HepG2 (cell line): ENCODE measurements around the gene TLE1. TPM values are rescaled to one million over a fixed set of nuclear protein-coding genes. Genes with fewer than 3 reads are reported as not detected.

ENCODE experiments used
- AHR ChIP-seq: IDR thresholded peaks from 2 replicates; pipeline ENCODE4 v1.6.1; 2018; ENCODE audit warnings: missing genetic modification reagents, missing compliant biosample characterization
- ATF1 ChIP-seq: IDR thresholded peaks from 2 replicates; pipeline ENCODE4 v1.6.1; 2016; ENCODE audit warnings: mild to moderate bottlenecking, control low read depth
- CCDC6 ChIP-seq: sonication (generic); formaldehyde crosslinking; IDR thresholded peaks from 2 replicates; pipeline ENCODE4 v1.8.1; 2022; ENCODE audit warnings: mild to moderate bottlenecking, missing genetic modification reagents, moderate library complexity
- CHCHD3 ChIP-seq: sonication (generic); formaldehyde crosslinking; IDR thresholded peaks from 2 replicates; pipeline ENCODE4 v1.8.0; 2022; ENCODE audit warnings: mild to moderate bottlenecking, missing genetic modification reagents, moderate library complexity
- GPN1 ChIP-seq: sonication (generic); formaldehyde crosslinking; IDR thresholded peaks from 2 replicates; pipeline ENCODE4 v1.5.1; 2020; ENCODE audit warnings: missing genetic modification reagents, borderline replicate concordance
- GTF3A ChIP-seq: sonication (generic); formaldehyde crosslinking; conservative IDR thresholded peaks from 2 replicates; pipeline ENCODE4 v1.4.0; 2020; ENCODE audit warnings: mild to moderate bottlenecking, missing genetic modification reagents
- KAT7 ChIP-seq: IDR thresholded peaks from 2 replicates; pipeline ENCODE4 v1.6.1; 2018; ENCODE audit warnings: borderline replicate concordance, missing compliant biosample characterization
- NCOA1 ChIP-seq: sonication (generic); formaldehyde crosslinking; IDR thresholded peaks from 2 replicates; pipeline ENCODE4 v1.9.0; 2021; ENCODE audit warnings: missing genetic modification reagents
- PATZ1 ChIP-seq: sonication (generic); formaldehyde crosslinking; IDR thresholded peaks from 2 replicates; pipeline ENCODE4 v1.4.0; 2020; ENCODE audit warnings: missing genetic modification reagents
- PAX8 ChIP-seq: sonication (generic); formaldehyde crosslinking; IDR thresholded peaks from 2 replicates; pipeline ENCODE4 v1.8.0; 2022; ENCODE audit warnings: mild to moderate bottlenecking, missing genetic modification reagents, borderline replicate concordance
- SRF ChIP-seq: IDR thresholded peaks from 2 replicates; pipeline ENCODE4 v1.6.1; 2011; ENCODE audit warnings: mild to moderate bottlenecking, low read depth, low read length, moderate library complexity
- SRSF4 ChIP-seq: fragments of 200-400 bp; formaldehyde crosslinking; IDR thresholded peaks from one replicate; pipeline ENCODE4 v1.6.1; 2018; ENCODE audit warnings: mild to moderate bottlenecking, low read depth, low read length, moderate library complexity; ENCODE audit not compliant: poor library complexity, severe bottlenecking
- STAT5B ChIP-seq: sonication (generic); formaldehyde crosslinking; IDR thresholded peaks from 2 replicates; pipeline ENCODE4 v1.4.0; 2020; ENCODE audit warnings: missing genetic modification reagents
- TAF1 ChIP-seq: sonication (generic); formaldehyde crosslinking; IDR thresholded peaks from 2 replicates; pipeline ENCODE4 v1.4.0; 2020; ENCODE audit warnings: missing genetic modification reagents
- TSC22D2 ChIP-seq: sonication (generic); formaldehyde crosslinking; IDR thresholded peaks from 2 replicates; pipeline ENCODE4 v1.5.1; 2020; ENCODE audit warnings: missing genetic modification reagents, mild to moderate bottlenecking, borderline replicate concordance
- WIZ ChIP-seq: sonication (generic); formaldehyde crosslinking; IDR thresholded peaks from 2 replicates; pipeline ENCODE4 v1.5.1; 2020; ENCODE audit warnings: mild to moderate bottlenecking, missing genetic modification reagents
- YEATS2 ChIP-seq: sonication (generic); formaldehyde crosslinking; IDR thresholded peaks from 2 replicates; pipeline ENCODE4 v1.4.0; 2020; ENCODE audit warnings: missing genetic modification reagents, borderline replicate concordance
- ZBTB43 ChIP-seq: sonication (generic); formaldehyde crosslinking; conservative IDR thresholded peaks from 2 replicates; pipeline ENCODE4 v1.4.0; 2020; ENCODE audit warnings: missing genetic modification reagents
- ZFP91 ChIP-seq: sonication (generic); formaldehyde crosslinking; IDR thresholded peaks from 2 replicates; pipeline ENCODE4 v1.9.0; 2022; ENCODE audit warnings: missing genetic modification reagents, mild to moderate bottlenecking, borderline replicate concordance
- ZNF138 ChIP-seq: sonication (generic); formaldehyde crosslinking; IDR thresholded peaks from 2 replicates; pipeline ENCODE4 v1.5.0; 2020; ENCODE audit warnings: mild to moderate bottlenecking, low read depth, missing genetic modification reagents
- ZNF232 ChIP-seq: sonication (generic); formaldehyde crosslinking; IDR thresholded peaks from 2 replicates; pipeline ENCODE4 v1.4.0; 2020; ENCODE audit warnings: missing genetic modification reagents, borderline replicate concordance
- ZNF274 ChIP-seq: sonication (generic); formaldehyde crosslinking; IDR thresholded peaks from 2 replicates; pipeline ENCODE4 v1.5.1; 2020; ENCODE audit warnings: mild to moderate bottlenecking, missing genetic modification reagents
- ZNF83 ChIP-seq: sonication (generic); formaldehyde crosslinking; IDR thresholded peaks from 2 replicates; pipeline ENCODE4 v1.4.0; 2020; ENCODE audit warnings: missing genetic modification reagents, mild to moderate bottlenecking, borderline replicate concordance
- ZSCAN5A ChIP-seq: sonication (generic); formaldehyde crosslinking; IDR thresholded peaks from 2 replicates; pipeline ENCODE4 v1.8.0; 2022; ENCODE audit warnings: mild to moderate bottlenecking, missing genetic modification reagents, borderline replicate concordance
- polyA plus RNA-seq, 8 experiments: library from polyadenylated mRNA; depleted of rRNA in 3 of 8; stranded (reverse) in 7 of 8; unstranded in 1 of 8; fragments of >200 nt; fragmentation: Illumina TruSeq in 4 of 8; extraction: Trizol in 4 of 8; gene quantifications; 2 replicates each; pipeline versions ENCODE4 v1.2.1 to v1.2.3, GENCODE V29; 2011 to 2016; ENCODE audit warnings: low read depth in 4 of 8, missing spikeins in 1 of 8, mixed read lengths in 1 of 8; ENCODE audit not compliant: insufficient read depth in 1 of 8
- total RNA-seq, 5 experiments: library from RNA; depleted of rRNA; stranded (reverse); fragments of >200 nt; fragmentation: Illumina TruSeq; extraction: Trizol; gene quantifications; 2 replicates each; pipeline ENCODE4 v1.2.3, GENCODE V29; 2016; ENCODE audit warnings: low read depth in 1 of 5

The TLE1 gene
- total and polyA plus RNA-seq, 2 of the 13 experiments (the other 11 are each of a cell fraction or from before 2014, with no cell fraction given) = 35.9 to 109 TPM

- no peak for TF ChIP-seq KAT7 (CRISPR knock-in tag)
- no peak for TF ChIP-seq GTF3A (CRISPR knock-in tag)
- TF ChIP-seq YEATS2 = no peak
- TF ChIP-seq STAT5B (CRISPR knock-in tag) = 0 out of 2 replicates have a peak, but pooled peaks have one; percentile 57
- TF ChIP-seq ZNF83 (CRISPR knock-in tag) = no peak; the same call in 1 of the 2 replicates
- no peak for TF ChIP-seq GPN1 (CRISPR knock-in tag)
- TF ChIP-seq PATZ1 (CRISPR knock-in tag) = peak; percentile 96
- TF ChIP-seq ZNF232 (CRISPR knock-in tag) = peak; percentile 90
- TF ChIP-seq CCDC6 (CRISPR knock-in tag) = peak; percentile 67; the same call in 1 of the 2 replicates
- peak; percentile 75 for TF ChIP-seq ZFP91 (CRISPR knock-in tag)
- TF ChIP-seq AHR = peak; percentile 37; the same call in 1 of the 2 replicates
- TF ChIP-seq WIZ (CRISPR knock-in tag) = peak; percentile 86; the same call in 1 of the 2 replicates
- TF ChIP-seq TAF1 (CRISPR knock-in tag) = peak; percentile 92
- TF ChIP-seq PAX8 (CRISPR knock-in tag) = no peak
- TF ChIP-seq ZBTB43 (CRISPR knock-in tag) = peak; percentile 83; the same call in 1 of the 2 replicates
- peak; percentile 81; the same call in 1 of the 2 replicates for TF ChIP-seq TSC22D2 (CRISPR knock-in tag)
- TF ChIP-seq SRF = no peak
- TF ChIP-seq ZNF138 (CRISPR knock-in tag) = no peak; the same call in 1 of the 2 replicates
- peak; percentile 81 for TF ChIP-seq ATF1 (CRISPR knock-in tag)
- TF ChIP-seq NCOA1 (CRISPR knock-in tag) = no peak
- no peak for TF ChIP-seq SRSF4
- TF ChIP-seq ZSCAN5A (CRISPR knock-in tag) = no peak
- no peak for TF ChIP-seq CHCHD3 (CRISPR knock-in tag)
- TF ChIP-seq ZNF274 (CRISPR knock-in tag) = no peak; the same call in 1 of the 2 replicates
These were observed at the start of gene TLE1 (continued) for GRCh38 chr9:81689343-81690175.
